K562 (cell line): ENCODE data around the gene METTL23. TPM values are rescaled to one million over a fixed set of nuclear protein-coding genes. Genes with fewer than 3 reads are reported as not detected.

Experiments
- ATF1 ChIP-seq, 2 experiments: fragments of 450-650 bp in 1 of 2; IDR thresholded peaks; 2 replicates each; pipeline ENCODE4 v1.6.1; 2016; ENCODE audit warnings: missing compliant biosample characterization in 1 of 2, missing genetic modification characterization in 1 of 2
- CHD1 ChIP-seq: fragments of 200-600 bp; sonication (generic); IDR thresholded peaks from one replicate; pipeline ENCODE4 v1.6.1; 2012; ENCODE audit warnings: mild to moderate bottlenecking, moderate library complexity, low read length, inconsistent platforms
- ELF4 ChIP-seq: fragments of 450-650 bp; formaldehyde crosslinking; IDR thresholded peaks from 2 replicates; pipeline ENCODE4 v1.4.0; 2022; ENCODE audit warnings: missing genetic modification characterization
- EP400 ChIP-seq: fragments of 450-650 bp; IDR thresholded peaks from 2 replicates; pipeline ENCODE4 v1.6.1; 2017; ENCODE audit warnings: antibody characterized with exemption, mild to moderate bottlenecking, moderate library complexity
- ETV1 ChIP-seq: fragments of 450-650 bp; conservative IDR thresholded peaks from 2 replicates; pipeline ENCODE4 v1.6.1; 2016; ENCODE audit warnings: missing genetic modification characterization, control low read depth, low read depth, missing compliant biosample characterization
- ETV5 ChIP-seq: sonication (generic); formaldehyde crosslinking; IDR thresholded peaks from 2 replicates; pipeline ENCODE4 v1.4.0; 2020; ENCODE audit warnings: low read depth, mild to moderate bottlenecking, missing genetic modification reagents
- FOXK1 ChIP-seq: sonication (generic); formaldehyde crosslinking; IDR thresholded peaks from 2 replicates; pipeline ENCODE4 v1.8.0; 2022; ENCODE audit warnings: missing genetic modification reagents, mild to moderate bottlenecking, borderline replicate concordance
- KHSRP ChIP-seq: fragments of 450-650 bp; IDR thresholded peaks from 2 replicates; pipeline ENCODE4 v1.6.1; 2017
- KLF1 ChIP-seq: fragments of 450-650 bp; IDR thresholded peaks from 2 replicates; pipeline ENCODE4 v1.6.1; 2016; ENCODE audit warnings: missing genetic modification characterization, missing compliant biosample characterization
- LCOR ChIP-seq: sonication (generic); formaldehyde crosslinking; IDR thresholded peaks from 2 replicates; pipeline ENCODE4 v1.8.0; 2022; ENCODE audit warnings: mild to moderate bottlenecking, missing genetic modification reagents
- NFYB ChIP-seq: IDR thresholded peaks from 2 replicates; pipeline ENCODE4 v1.6.1; 2011; ENCODE audit warnings: mild to moderate bottlenecking, moderate library complexity; ENCODE audit not compliant: insufficient read length; ENCODE audit errors: extremely low read depth
- NR1H2 ChIP-seq: sonication (generic); formaldehyde crosslinking; IDR thresholded peaks from 2 replicates; pipeline ENCODE4 v1.4.0; 2020; ENCODE audit warnings: mild to moderate bottlenecking, missing genetic modification reagents
- PPARD ChIP-seq: fragments of 250-450 bp; sonication (Bioruptor Pico); IDR thresholded peaks from 2 replicates; pipeline ENCODE4 v1.8.0; 2022; ENCODE audit warnings: inconsistent platforms, mild to moderate bottlenecking, moderate library complexity
- RBBP5 ChIP-seq: fragments of 200-600 bp; sonication (generic); IDR thresholded peaks from 2 replicates; pipeline ENCODE4 v1.6.1; 2012; ENCODE audit warnings: borderline replicate concordance, mild to moderate bottlenecking, low read length, control low read depth, inconsistent platforms; ENCODE audit not compliant: insufficient read depth, poor library complexity, severe bottlenecking
- RBM15 ChIP-seq: fragments of 200-400 bp; formaldehyde crosslinking; IDR thresholded peaks from 2 replicates; pipeline ENCODE4 v1.6.1; 2018; ENCODE audit warnings: mild to moderate bottlenecking, low read length, moderate library complexity; ENCODE audit not compliant: insufficient read depth
- RBM22 ChIP-seq: fragments of 200-400 bp; formaldehyde crosslinking; IDR thresholded peaks from 2 replicates; pipeline ENCODE4 v1.6.1; 2018; ENCODE audit warnings: low read length, low read depth; ENCODE audit not compliant: poor library complexity, severe bottlenecking
- SMAD2 ChIP-seq: fragments of 150-350 bp; IDR thresholded peaks from 2 replicates; pipeline ENCODE4 v1.6.1; 2014; ENCODE audit warnings: low read depth, mild to moderate bottlenecking, low read length
- SMAD4 ChIP-seq: fragments of 250-450 bp; sonication (Bioruptor Pico); conservative IDR thresholded peaks from 2 replicates; pipeline ENCODE4 v1.8.0; 2021; ENCODE audit warnings: inconsistent platforms, mild to moderate bottlenecking, moderate library complexity
- YBX1 ChIP-seq: fragments of 450-650 bp; IDR thresholded peaks from 2 replicates; pipeline ENCODE4 v1.7.1; 2016; ENCODE audit warnings: mild to moderate bottlenecking
- ZNF184 ChIP-seq: sonication (generic); formaldehyde crosslinking; IDR thresholded peaks from 2 replicates; pipeline ENCODE4 v1.5.0; 2020; ENCODE audit warnings: missing genetic modification reagents
- ZNF274 ChIP-seq: IDR thresholded peaks from 2 replicates; pipeline ENCODE4 v1.6.1; 2011; ENCODE audit warnings: low read depth, mild to moderate bottlenecking, low read length, moderate library complexity, borderline replicate concordance
- ZNF699 ChIP-seq: fragments of 250-450 bp; sonication (Bioruptor Pico); IDR thresholded peaks from 2 replicates; pipeline ENCODE4 v1.8.0; 2021; ENCODE audit warnings: mild to moderate bottlenecking, moderate library complexity; ENCODE audit not compliant: insufficient replicate concordance
- polyA plus RNA-seq, 8 experiments: library from polyadenylated mRNA; depleted of rRNA in 4 of 8; stranded (reverse) in 5 of 8; unstranded in 3 of 8; fragments of >200 nt; fragmentation: Nextera tagmentation in 2 of 8; fragmentation: Illumina TruSeq in 1 of 8; extraction: Ambion mirVana in 2 of 8; extraction: Trizol in 1 of 8; gene quantifications; 2 replicates each; pipeline versions ENCODE4 v1.2.1 to v1.2.3, GENCODE V29; 2011 to 2014; ENCODE audit warnings: inconsistent platforms in 1 of 8, missing spikeins in 1 of 8
- total RNA-seq, 7 experiments: library from RNA; depleted of rRNA in 6 of 7; stranded (reverse); fragments of >200 nt in 6 of 7; fragmentation: Illumina TruSeq in 2 of 7; extraction: Trizol in 2 of 7; gene quantifications; 2 replicates each; pipeline versions ENCODE4 v1.2.1 to v1.2.3, GENCODE V29; 2011 to 2021; ENCODE audit warnings: low replicate concordance in 1 of 7
- TF ChIP-seq, protein P1 (sequence below): IDR thresholded peaks from 2 replicates; pipeline ENCODE4 v1.6.1; 2011; ENCODE audit warnings: borderline replicate concordance, low read depth, mild to moderate bottlenecking, moderate library complexity, low read length; ENCODE audit not compliant: insufficient read depth, poor library complexity, severe bottlenecking
- TF ChIP-seq, protein P2 (sequence below): fragments of 250-450 bp; sonication (Bioruptor Pico); IDR thresholded peaks from 2 replicates; pipeline ENCODE4 v1.8.0; 2022; ENCODE audit warnings: inconsistent platforms
- TF ChIP-seq, protein P3 (sequence below): fragments of 250-450 bp; sonication (Bioruptor Pico); IDR thresholded peaks from 2 replicates; pipeline ENCODE4 v1.5.0; 2021

METTL23 gene
- total and polyA plus RNA-seq, 9 of the 15 experiments (the other 6 are each of a cell fraction or from before 2014, with no cell fraction given): 29.4 to 67.3 (median 41.6) TPM

DNA sequence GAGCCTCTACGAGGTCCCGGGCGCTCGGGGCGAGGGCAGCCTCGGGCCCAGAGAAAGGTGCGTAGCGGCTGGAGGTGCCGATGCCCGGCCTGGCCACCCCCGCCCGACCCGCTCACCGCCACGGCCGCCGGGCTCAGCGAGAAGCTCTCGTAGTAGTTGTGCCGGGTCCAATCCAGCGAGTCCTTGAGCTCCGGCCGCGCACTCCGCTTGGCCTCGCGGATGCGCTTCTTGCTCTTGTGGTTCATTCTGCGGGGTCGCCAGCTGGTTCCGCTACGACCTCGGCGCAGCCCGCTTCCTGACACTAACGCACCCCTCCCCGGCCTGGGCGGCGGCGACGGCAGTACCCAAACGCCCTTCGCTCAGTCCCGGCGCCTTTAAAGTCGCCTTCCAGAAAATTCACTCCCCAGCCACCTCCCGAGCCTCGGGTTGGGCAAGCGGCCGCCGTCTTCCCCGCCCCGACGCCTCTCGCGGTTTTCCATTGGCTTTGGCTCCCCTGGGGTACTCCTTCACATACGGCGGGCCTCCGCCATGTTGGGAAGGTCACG is 336 bp upstream of the METTL23 start, which contains the start of gene JMJD6 (continued):
- TF ChIP-seq, protein P1, sequence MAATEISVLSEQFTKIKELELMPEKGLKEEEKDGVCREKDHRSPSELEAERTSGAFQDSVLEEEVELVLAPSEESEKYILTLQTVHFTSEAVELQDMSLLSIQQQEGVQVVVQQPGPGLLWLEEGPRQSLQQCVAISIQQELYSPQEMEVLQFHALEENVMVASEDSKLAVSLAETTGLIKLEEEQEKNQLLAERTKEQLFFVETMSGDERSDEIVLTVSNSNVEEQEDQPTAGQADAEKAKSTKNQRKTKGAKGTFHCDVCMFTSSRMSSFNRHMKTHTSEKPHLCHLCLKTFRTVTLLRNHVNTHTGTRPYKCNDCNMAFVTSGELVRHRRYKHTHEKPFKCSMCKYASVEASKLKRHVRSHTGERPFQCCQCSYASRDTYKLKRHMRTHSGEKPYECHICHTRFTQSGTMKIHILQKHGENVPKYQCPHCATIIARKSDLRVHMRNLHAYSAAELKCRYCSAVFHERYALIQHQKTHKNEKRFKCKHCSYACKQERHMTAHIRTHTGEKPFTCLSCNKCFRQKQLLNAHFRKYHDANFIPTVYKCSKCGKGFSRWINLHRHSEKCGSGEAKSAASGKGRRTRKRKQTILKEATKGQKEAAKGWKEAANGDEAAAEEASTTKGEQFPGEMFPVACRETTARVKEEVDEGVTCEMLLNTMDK: no peak
- TF ChIP-seq RBM22 (no peak), SMAD4 (CRISPR knock-in tag) (no peak), EP400 (peak; percentile 66; the same call in 1 of the 2 replicates), CHD1 (peak; percentile 82), LCOR (CRISPR knock-in tag) (no peak), FOXK1 (no peak), RBBP5 (peak; percentile 74), KHSRP (0 out of 2 replicates have a peak, but pooled peaks have one; percentile 46), ATF1 (CRISPR knock-in tag; IDR thresholded peaks at IDR 0.05) (no peak; the same call in 1 of the 2 replicates), ATF1 (tag; IDR thresholded peaks at IDR 0.05) (peak; percentile 94), KLF1 (tag) (no peak), YBX1 (no peak), ZNF274 (no peak; the same call in 1 of the 2 replicates), NR1H2 (CRISPR knock-in tag) (no peak), RBM15 (no peak), PPARD (CRISPR knock-in tag) (no peak), ETV1 (no peak; the same call in 1 of the 2 replicates), ELF4 (CRISPR knock-in tag) (no peak), ZNF184 (CRISPR knock-in tag) (no peak), SMAD2 (no peak), ETV5 (CRISPR knock-in tag) (peak; percentile 58; the same call in 1 of the 2 replicates), ZNF699 (CRISPR knock-in tag) (no peak), NFYB (peak; percentile 32)
- TF ChIP-seq, protein P2, sequence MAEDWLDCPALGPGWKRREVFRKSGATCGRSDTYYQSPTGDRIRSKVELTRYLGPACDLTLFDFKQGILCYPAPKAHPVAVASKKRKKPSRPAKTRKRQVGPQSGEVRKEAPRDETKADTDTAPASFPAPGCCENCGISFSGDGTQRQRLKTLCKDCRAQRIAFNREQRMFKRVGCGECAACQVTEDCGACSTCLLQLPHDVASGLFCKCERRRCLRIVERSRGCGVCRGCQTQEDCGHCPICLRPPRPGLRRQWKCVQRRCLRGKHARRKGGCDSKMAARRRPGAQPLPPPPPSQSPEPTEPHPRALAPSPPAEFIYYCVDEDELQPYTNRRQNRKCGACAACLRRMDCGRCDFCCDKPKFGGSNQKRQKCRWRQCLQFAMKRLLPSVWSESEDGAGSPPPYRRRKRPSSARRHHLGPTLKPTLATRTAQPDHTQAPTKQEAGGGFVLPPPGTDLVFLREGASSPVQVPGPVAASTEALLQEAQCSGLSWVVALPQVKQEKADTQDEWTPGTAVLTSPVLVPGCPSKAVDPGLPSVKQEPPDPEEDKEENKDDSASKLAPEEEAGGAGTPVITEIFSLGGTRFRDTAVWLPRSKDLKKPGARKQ (CRISPR knock-in tag): no peak
- TF ChIP-seq, protein P3, sequence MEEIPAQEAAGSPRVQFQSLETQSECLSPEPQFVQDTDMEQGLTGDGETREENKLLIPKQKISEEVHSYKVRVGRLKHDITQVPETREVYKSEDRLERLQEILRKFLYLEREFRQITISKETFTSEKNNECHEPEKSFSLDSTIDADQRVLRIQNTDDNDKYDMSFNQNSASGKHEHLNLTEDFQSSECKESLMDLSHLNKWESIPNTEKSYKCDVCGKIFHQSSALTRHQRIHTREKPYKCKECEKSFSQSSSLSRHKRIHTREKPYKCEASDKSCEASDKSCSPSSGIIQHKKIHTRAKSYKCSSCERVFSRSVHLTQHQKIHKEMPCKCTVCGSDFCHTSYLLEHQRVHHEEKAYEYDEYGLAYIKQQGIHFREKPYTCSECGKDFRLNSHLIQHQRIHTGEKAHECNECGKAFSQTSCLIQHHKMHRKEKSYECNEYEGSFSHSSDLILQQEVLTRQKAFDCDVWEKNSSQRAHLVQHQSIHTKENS: no peak
